Osteocyte (in vitro differentiated cells): ENCODE measurements around the gene BAIAP2. TPM values are rescaled to one million over a fixed set of nuclear protein-coding genes. Genes with fewer than 3 reads are reported as not detected.

Source experiments
- DNase-seq: peaks from one replicate; pipeline ENCODE4 v3.0.0; 2021; ENCODE audit warnings: mixed read lengths; ENCODE audit not compliant: unreplicated experiment; ENCODE audit errors: extremely low spot score
- H3K27ac Mint-ChIP-seq: one replicate; pipeline ENCODE4 v1.8.0; 2021; ENCODE audit warnings: mild to moderate bottlenecking, mixed read lengths; ENCODE audit not compliant: unreplicated experiment
- H3K27me3 Mint-ChIP-seq: one replicate; pipeline ENCODE4 v1.8.0; 2021; ENCODE audit warnings: mixed read lengths; ENCODE audit not compliant: unreplicated experiment
- H3K36me3 Mint-ChIP-seq: one replicate; pipeline ENCODE4 v1.8.0; 2021; ENCODE audit warnings: mixed read lengths; ENCODE audit not compliant: unreplicated experiment
- H3K4me1 Mint-ChIP-seq: one replicate; pipeline ENCODE4 v1.8.0; 2021; ENCODE audit warnings: mixed read lengths; ENCODE audit not compliant: unreplicated experiment
- H3K4me3 Mint-ChIP-seq: one replicate; pipeline ENCODE4 v1.8.0; 2021; ENCODE audit warnings: mild to moderate bottlenecking, moderate library complexity, mixed read lengths; ENCODE audit not compliant: unreplicated experiment
- H3K9me3 Mint-ChIP-seq: one replicate; pipeline ENCODE4 v1.8.0; 2021; ENCODE audit warnings: mixed read lengths; ENCODE audit not compliant: unreplicated experiment
- CTCF ChIP-seq: fragments of 200-600 bp; sonication (generic); IDR thresholded peaks from 2 replicates; pipeline ENCODE4 v1.5.0; 2021; ENCODE audit warnings: antibody characterized with exemption, mild to moderate bottlenecking, moderate library complexity
- total RNA-seq: library from RNA; stranded (reverse); gene quantifications from 2 replicates; pipeline ENCODE4 v1.2.1, GENCODE V29; 2021

The BAIAP2 gene
- total RNA-seq, 1 donor from 2014 or later = 29.0 TPM

DNA sequence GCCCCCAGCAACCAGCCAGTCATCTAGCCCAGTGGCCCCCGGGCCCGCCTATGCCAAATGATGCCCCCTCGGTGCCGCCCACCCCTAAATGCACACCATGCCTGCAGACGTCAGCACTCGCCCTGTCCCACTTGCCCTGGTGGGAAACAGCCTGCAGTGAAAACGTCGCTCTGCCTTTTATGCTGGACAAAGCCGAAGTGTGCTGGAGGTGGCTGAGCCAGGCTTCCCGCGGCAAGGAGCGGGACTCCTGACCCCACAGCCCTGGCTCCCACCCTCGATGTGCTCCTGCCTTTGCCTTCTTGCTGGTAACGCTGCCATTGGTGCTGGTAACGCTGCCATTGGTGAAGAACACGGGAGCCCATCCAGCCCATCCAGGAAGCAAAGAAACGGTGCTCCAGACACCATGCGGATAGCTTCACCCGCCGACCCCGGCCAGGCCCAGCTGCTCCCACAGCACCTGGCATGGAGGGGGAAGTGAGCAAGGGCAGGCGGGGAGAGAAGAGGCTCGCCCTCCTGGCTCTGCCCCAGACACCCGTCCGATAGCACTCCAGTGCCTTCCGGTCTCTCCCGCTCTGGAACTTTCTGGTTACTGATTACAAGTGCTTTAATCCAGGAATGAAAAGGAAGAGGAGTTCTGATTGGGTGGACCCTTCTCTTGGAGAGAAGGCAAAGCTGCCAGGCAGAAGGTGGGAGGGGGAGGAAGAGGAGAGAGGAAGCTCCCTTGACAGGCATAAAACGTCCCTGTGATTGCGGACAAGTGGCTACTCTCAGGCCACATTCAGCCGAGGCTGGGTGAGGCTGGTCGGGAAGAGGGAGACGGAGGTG lies 4.0 kb upstream of the BAIAP2 start:
- DNase-seq = no peak
- Mint-ChIP-seq H3K9me3 (no peaks in the 10 kb centered on the region), H3K27ac (no peak overlapping the region), H3K4me1 (peaks cover 18% of the 10 kb centered on the region), H3K36me3 (no peaks in the 10 kb centered on the region), H3K4me3 (no peak overlapping the region), H3K27me3 (peaks cover 12% of the 10 kb centered on the region)
- no peak for TF ChIP-seq CTCF

GRCh38 chr17:81031566-81032550 lies 3.1 kb upstream of the BAIAP2 start:
- no peak for TF ChIP-seq CTCF
- Mint-ChIP-seq H3K4me3 (no peak overlapping the region), H3K9me3 (no peaks in the 10 kb centered on the region), H3K27me3 (peaks cover 4% of the 10 kb centered on the region), H3K36me3 (no peaks in the 10 kb centered on the region), H3K4me1 (peaks cover 26% of the 10 kb centered on the region), H3K27ac (no peak overlapping the region)
- DNase-seq = no peak

- no peak for TF ChIP-seq CTCF
- no peaks in the 10 kb centered on the region for H3K9me3 Mint-ChIP-seq
- no peaks in the 10 kb centered on the region for H3K36me3 Mint-ChIP-seq
- H3K4me3 Mint-ChIP-seq = peak overlapping the region; percentile 78
- DNase-seq = no peak
- H3K27ac Mint-ChIP-seq = no peak overlapping the region
- H3K27me3 Mint-ChIP-seq = no peaks in the 10 kb centered on the region
- H3K4me1 Mint-ChIP-seq = peaks cover 35% of the 10 kb centered on the region
Observed at GRCh38 chr17:81032641-81033480, 2.1 kb upstream of the BAIAP2 start.

- Mint-ChIP-seq H3K4me1 (peaks cover 41% of the 10 kb centered on the region), H3K9me3 (no peaks in the 10 kb centered on the region), H3K27ac (no peak overlapping the region), H3K4me3 (peak overlapping the region; percentile 78), H3K27me3 (no peaks in the 10 kb centered on the region), H3K36me3 (peaks cover 2% of the 10 kb centered on the region)
- TF ChIP-seq CTCF = no peak
- DNase-seq = no peak
Observed at GRCh38 chr17:81033535-81034167, 1.3 kb upstream of the BAIAP2 start.
